Activated CD8-positive, alpha-beta T cell treated with anti-CD3 and anti-CD28 coated beads for 36 hours (primary cell): ENCODE results near the gene FBXL19. TPM values are rescaled to one million over a fixed set of nuclear protein-coding genes. Genes with fewer than 3 reads are reported as not detected.
A peak's percentile ranks its signal among the peaks of the same experiment; 100 is the strongest.

Experiments
- ATAC-seq: fragments of 200-7000 bp; cut with Tn5 transposase; one replicate; pipeline ENCODE4 v1.10.0; 2021; ENCODE audit warnings: mild to moderate bottlenecking, moderate library complexity
- CTCF ChIA-PET: fragments of 350-600 bp; sonication (Branson Sonifier 250); formaldehyde crosslinking; loops from one replicate; lab custom pipeline; 2021; ENCODE audit warnings: antibody characterized with exemption; lab: Charles Lee
- POLR2A ChIA-PET: fragments of 350-600 bp; sonication (Branson Sonifier 250); formaldehyde crosslinking; loops from one replicate; lab custom pipeline; 2021; ENCODE audit warnings: antibody characterized with exemption; lab: Charles Lee
- DNase-seq: peaks from one replicate; pipeline ENCODE4 v3.0.0-alpha.2; 2020
- H3K27ac Mint-ChIP-seq: one replicate; pipeline ENCODE4 v1.8.0; 2021; ENCODE audit warnings: mild to moderate bottlenecking, mixed read lengths
- H3K27me3 Mint-ChIP-seq: one replicate; pipeline ENCODE4 v1.8.0; 2021; ENCODE audit warnings: mixed read lengths
- H3K36me3 Mint-ChIP-seq: one replicate; pipeline ENCODE4 v1.8.0; 2021; ENCODE audit warnings: low read depth, mixed read lengths
- H3K4me1 Mint-ChIP-seq: one replicate; pipeline ENCODE4 v1.8.0; 2021; ENCODE audit warnings: low read depth, mixed read lengths
- H3K4me3 Mint-ChIP-seq: one replicate; pipeline ENCODE4 v1.8.0; 2021; ENCODE audit warnings: mild to moderate bottlenecking, moderate library complexity, mixed read lengths
- H3K9me3 Mint-ChIP-seq: one replicate; pipeline ENCODE4 v1.8.0; 2021; ENCODE audit warnings: mixed read lengths
- intact Hi-C: fragments of 100-400 bp; cut with micrococcal nuclease; formaldehyde crosslinking; loops from one replicate; pipeline ENCODE4 v1.10.0; 2022
- total RNA-seq, 2 experiments: library from RNA; stranded (reverse); gene quantifications; one replicate each; pipeline ENCODE4 v1.2.3, GENCODE V29; 2021
- TF ChIP-seq, protein P1 (sequence below): fragments of 200-600 bp; IDR thresholded peaks from one replicate; pipeline ENCODE4 v1.8.0; 2022; ENCODE audit warnings: antibody characterized with exemption, mild to moderate bottlenecking

Gene FBXL19
- total RNA-seq, 2 experiments from 2014 or later, result 21.1 to 22.0 TPM

DNA sequence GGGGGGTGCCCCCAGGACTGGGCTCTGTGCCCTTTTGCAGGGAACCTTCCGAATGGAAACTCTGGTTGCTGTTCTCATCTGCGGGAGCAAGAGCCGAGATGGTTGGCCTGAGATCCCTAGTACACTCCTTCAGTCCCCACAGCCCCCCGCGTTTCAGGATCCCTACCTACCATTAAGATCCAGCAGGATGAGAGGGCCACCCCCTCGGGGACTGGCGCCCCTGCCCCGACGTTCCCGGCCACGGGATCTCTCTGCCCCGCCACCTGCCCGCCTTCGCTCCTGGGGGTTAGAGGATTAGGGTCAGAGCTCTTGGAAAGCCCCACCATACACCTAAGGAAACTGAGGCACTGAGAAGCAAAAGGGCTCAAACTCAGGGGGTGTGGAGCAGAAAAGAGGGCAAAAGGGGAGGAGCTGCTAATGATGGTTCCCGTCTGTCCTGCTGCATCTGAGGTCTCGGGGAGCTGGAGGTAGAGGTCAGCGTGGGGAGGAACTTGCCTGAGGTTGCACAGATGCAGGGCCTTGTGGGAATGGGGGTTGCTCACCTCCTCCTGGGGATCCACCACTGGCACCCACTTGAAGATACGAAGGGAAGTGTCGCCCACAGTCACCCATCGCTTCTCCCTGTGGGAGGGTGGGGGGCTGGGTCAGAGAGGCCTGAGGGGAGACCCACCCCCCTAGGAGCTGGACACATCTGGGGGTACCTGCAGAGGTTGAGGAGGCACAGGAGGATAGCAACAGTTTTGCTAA is 30.5 kb upstream of the FBXL19 start:
- Mint-ChIP-seq H3K27me3 (no peaks in the 10 kb centered on the region), H3K27ac (peak overlapping the region; percentile 88), H3K4me1 (peaks cover 40% of the 10 kb centered on the region), H3K4me3 (peak overlapping the region; percentile 86), H3K9me3 (no peaks in the 10 kb centered on the region), H3K36me3 (peaks cover 14% of the 10 kb centered on the region)
- DNase-seq, result peak; percentile 17
- TF ChIP-seq, protein P1, sequence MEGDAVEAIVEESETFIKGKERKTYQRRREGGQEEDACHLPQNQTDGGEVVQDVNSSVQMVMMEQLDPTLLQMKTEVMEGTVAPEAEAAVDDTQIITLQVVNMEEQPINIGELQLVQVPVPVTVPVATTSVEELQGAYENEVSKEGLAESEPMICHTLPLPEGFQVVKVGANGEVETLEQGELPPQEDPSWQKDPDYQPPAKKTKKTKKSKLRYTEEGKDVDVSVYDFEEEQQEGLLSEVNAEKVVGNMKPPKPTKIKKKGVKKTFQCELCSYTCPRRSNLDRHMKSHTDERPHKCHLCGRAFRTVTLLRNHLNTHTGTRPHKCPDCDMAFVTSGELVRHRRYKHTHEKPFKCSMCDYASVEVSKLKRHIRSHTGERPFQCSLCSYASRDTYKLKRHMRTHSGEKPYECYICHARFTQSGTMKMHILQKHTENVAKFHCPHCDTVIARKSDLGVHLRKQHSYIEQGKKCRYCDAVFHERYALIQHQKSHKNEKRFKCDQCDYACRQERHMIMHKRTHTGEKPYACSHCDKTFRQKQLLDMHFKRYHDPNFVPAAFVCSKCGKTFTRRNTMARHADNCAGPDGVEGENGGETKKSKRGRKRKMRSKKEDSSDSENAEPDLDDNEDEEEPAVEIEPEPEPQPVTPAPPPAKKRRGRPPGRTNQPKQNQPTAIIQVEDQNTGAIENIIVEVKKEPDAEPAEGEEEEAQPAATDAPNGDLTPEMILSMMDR, result no peak
- ATAC-seq, result no peak
- POLR2A ChIA-PET, result interaction anchor here (0.7 to 8.1 kb wide), 7 partner anchors 9 to 122 kb away, joined by 3 to 64 read pairs (median 3); no protein-coding TSS in a partner anchor
- CTCF ChIA-PET, result interaction anchor here (1.6 to 2.5 kb wide), 3 partner anchors 9 to 86 kb away, joined by 4 to 17 read pairs (median 7); no protein-coding TSS in a partner anchor
- intact Hi-C loops, result loop anchor here (10.0 kb wide), 1 partner anchor 238 kb away; the partner anchor contains the start of genes FBRS and PRR14

DNA sequence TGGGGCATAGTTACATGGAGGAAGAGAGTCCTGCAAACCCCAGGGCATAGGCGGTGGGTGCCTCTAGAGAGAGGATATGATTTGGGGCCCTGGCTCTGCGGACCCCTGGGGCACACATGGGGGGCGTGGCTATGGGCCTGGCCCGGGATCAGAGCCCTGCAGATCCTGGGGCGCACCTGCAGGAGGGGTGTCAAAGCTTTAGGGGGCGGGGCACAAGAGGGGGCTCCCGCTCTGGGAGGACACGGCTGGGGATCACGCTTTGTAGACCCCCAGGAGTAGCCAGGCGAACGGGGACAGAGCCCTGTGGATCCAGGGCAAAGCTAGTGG is 30.0 kb upstream of the FBXL19 start:
- intact Hi-C loops, result loop anchor here (10.0 kb wide), 1 partner anchor 239 kb away; the partner anchor contains the start of genes FBRS and PRR14
- H3K27ac Mint-ChIP-seq, result peak overlapping the region; percentile 88
- peak overlapping the region; percentile 86 for H3K4me3 Mint-ChIP-seq
- CTCF ChIA-PET, result interaction anchor here (1.7 to 2.5 kb wide), 2 partner anchors 9 to 48 kb away, joined by 7 to 17 read pairs; no protein-coding TSS in a partner anchor
- H3K9me3 Mint-ChIP-seq, result no peaks in the 10 kb centered on the region
- H3K36me3 Mint-ChIP-seq, result peaks cover 14% of the 10 kb centered on the region
- H3K27me3 Mint-ChIP-seq, result no peaks in the 10 kb centered on the region
- peaks cover 40% of the 10 kb centered on the region for H3K4me1 Mint-ChIP-seq
- POLR2A ChIA-PET, result interaction anchor here (0.7 to 8.1 kb wide), 6 partner anchors 9 to 122 kb away, joined by 3 to 64 read pairs (median 5); no protein-coding TSS in a partner anchor
- TF ChIP-seq, protein P1, result no peak
- ATAC-seq, result peak; percentile 18
- DNase-seq, result peak; percentile 54

DNA sequence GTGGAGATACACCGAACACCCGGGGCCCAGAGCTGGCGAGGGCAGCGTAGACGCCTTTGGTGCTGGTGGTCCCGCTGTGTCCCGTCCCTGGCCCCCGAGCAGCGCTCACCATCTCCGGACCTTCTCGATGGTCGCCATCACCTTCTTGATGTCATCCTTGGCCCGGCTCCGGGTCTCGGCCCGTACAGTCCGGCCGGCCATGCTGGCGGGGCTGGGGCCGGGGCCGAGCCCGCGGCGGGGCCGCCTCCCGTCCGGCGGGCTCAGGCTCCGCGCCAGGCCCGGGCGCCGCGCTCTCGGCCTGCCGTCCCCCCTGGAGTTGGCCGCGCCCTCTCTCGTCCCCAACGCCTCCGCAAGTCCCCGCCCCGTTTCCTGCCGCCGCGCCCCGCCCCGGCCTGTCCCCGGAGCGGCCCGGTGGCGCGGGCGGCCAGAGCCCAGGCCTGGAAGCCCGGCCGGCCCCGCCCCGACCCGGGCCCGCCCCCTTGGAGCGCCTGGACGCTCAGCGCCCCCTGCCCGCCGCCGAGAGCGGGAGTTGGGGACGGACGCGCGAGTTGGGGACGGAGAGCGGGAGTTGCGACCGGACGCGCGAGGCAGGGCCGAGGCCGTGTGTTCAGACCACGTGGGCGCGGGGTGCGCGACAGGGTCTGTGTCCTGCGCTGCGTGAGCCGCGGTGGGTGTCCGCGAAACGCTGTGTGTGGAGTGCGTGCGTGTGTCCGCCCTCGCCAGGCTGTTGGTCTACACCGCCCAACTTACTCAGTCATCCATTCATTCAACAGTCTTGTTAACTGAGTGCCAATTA is 29.4 kb upstream of the FBXL19 start, which contains the start of gene BCL7C:
BCL7C (minus strand) TSS at position 334 of the 796 bp plus-strand sequence; CDS start at position 201, 133 bp downstream.
- intact Hi-C loops, result loop anchor here (10.0 kb wide), 1 partner anchor 239 kb away; the partner anchor contains the start of genes FBRS and PRR14
- Mint-ChIP-seq H3K9me3 (no peaks in the 10 kb centered on the region), H3K4me3 (peak within 1 kb of the TSS; percentile 86), H3K4me1 (peaks cover 36% of the 10 kb centered on the region), H3K36me3 (peaks cover 8% of the 10 kb centered on the region), H3K27me3 (no peaks in the 10 kb centered on the region), H3K27ac (peak within 1 kb of the TSS; percentile 88)
- CTCF ChIA-PET, result interaction anchor here (1.7 to 2.5 kb wide), 2 partner anchors 8 to 49 kb away, joined by 7 to 17 read pairs; no protein-coding TSS in a partner anchor
- POLR2A ChIA-PET, result interaction anchor here (0.7 to 8.1 kb wide), 6 partner anchors 8 to 123 kb away, joined by 3 to 64 read pairs (median 5); no protein-coding TSS in a partner anchor
- TF ChIP-seq, protein P1, result no peak
- peak; percentile 78 for ATAC-seq
- DNase-seq, result peak; percentile 90

DNA sequence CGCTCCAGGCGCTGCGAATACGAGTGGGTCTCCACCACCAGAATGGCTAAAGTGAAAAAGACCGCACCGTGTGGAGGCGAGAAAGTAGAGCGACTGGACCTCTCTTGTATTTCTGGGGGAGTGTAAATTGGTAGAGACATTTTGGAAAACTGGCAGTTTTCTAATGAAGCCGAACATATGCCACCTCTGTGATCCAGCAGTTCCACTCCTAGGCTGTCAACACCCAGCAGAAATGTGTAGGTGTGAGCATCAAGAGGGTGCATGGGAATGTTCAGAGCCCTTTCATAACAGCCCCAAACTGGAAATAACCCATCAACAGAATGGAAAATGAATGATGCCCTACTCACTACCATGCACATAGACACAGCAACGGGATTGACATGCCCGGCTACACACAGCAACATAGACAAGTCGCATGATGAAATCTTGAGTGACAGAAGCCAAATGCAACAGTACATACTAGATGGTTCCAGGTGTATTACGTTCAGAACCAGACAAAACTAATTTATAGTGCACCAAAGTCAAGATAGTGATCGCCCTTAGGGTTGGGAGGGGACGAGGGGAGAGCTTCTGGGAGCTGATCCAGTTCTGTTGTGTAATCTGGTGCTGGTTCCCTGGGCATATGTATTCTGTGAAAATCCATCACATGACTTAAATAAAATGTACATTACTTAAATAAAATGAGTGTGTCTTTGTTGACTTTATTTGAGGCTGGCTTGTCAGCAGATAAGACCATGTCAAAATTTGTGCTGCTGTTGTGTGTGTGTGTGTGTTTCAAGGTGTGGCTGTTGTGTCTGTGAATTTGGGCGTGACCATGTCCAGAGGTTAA is 28.6 kb upstream of the FBXL19 start:
- Mint-ChIP-seq H3K27me3 (no peaks in the 10 kb centered on the region), H3K27ac (peak overlapping the region; percentile 87), H3K4me1 (peaks cover 36% of the 10 kb centered on the region), H3K36me3 (peaks cover 7% of the 10 kb centered on the region), H3K4me3 (peak overlapping the region; percentile 86), H3K9me3 (no peaks in the 10 kb centered on the region)
- intact Hi-C loops, result loop anchor here (10.0 kb wide), 1 partner anchor 240 kb away; the partner anchor contains the start of genes FBRS and PRR14
- ATAC-seq (no peak), DNase-seq (no peak)
- ChIA-PET POLR2A (interaction anchor here (8.1 kb wide), 1 partner anchor 18 kb away, joined by 64 read pairs; no protein-coding TSS in a partner anchor), CTCF (interaction anchor here (0.8 to 2.3 kb wide), 2 partner anchors 9 to 50 kb away, joined by 3 to 9 read pairs; no protein-coding TSS in a partner anchor)
- TF ChIP-seq, protein P1, result no peak
